Left ventricle myocardium inferior (tissue), 1 donor: Measurements from ENCODE around the gene STARD7. TPM values are rescaled to one million over a fixed set of nuclear protein-coding genes. Genes with fewer than 3 reads are reported as not detected.

ENCODE experiments used
- DNase-seq: peaks from one replicate; pipeline ENCODE4 v3.0.0-alpha.2; 2020
- H3K27ac ChIP-seq: fragments of 200-600 bp; replicated peaks from 2 replicates; pipeline ENCODE4 v1.8.0; 2021
- H3K27me3 ChIP-seq: fragments of 200-600 bp; 2 replicates; pipeline ENCODE4 v1.8.0; 2021; ENCODE audit warnings: low read depth
- H3K36me3 ChIP-seq: fragments of 200-600 bp; 2 replicates; pipeline ENCODE4 v1.8.0; 2021
- H3K4me1 ChIP-seq: fragments of 200-600 bp; 2 replicates; pipeline ENCODE4 v1.8.0; 2021
- H3K4me3 ChIP-seq: fragments of 200-600 bp; 2 replicates; pipeline ENCODE4 v1.8.0; 2021; ENCODE audit warnings: mild to moderate bottlenecking, moderate library complexity
- H3K9me3 ChIP-seq: fragments of 200-600 bp; replicated peaks from 2 replicates; pipeline ENCODE4 v1.8.0; 2021
- CTCF ChIP-seq: fragments of 200-600 bp; IDR thresholded peaks from 2 replicates; pipeline ENCODE4 v1.8.0; 2021; ENCODE audit warnings: antibody characterized with exemption, mild to moderate bottlenecking, borderline replicate concordance
- intact Hi-C: fragments of 100-400 bp; cut with micrococcal nuclease; formaldehyde crosslinking; loops from one replicate; pipeline ENCODE4 v1.11.0; 2022
- total RNA-seq: library from RNA; stranded (reverse); fragmentation: NEBNext Ultra II Directional; extraction: Animal tissue kit (Norgen Biotek cat#: 25700); gene quantifications from one replicate; pipeline ENCODE4 v1.2.1, GENCODE V29; 2021
- donor health status: DM: no; HTN: yes; CAD: no; lungs with severe emphysema.

Gene STARD7
- total RNA-seq, 1 donor from 2014 or later = 174 TPM

GRCh38 chr2:96136129-96136720 is 72.4 kb downstream of the STARD7 start:
- intact Hi-C loops = no loop called here
- no peak overlapping the region for H3K27ac ChIP-seq
- H3K36me3 ChIP-seq = no peaks in the 10 kb centered on the region
- H3K9me3 ChIP-seq = no peaks in the 10 kb centered on the region
- H3K4me1 ChIP-seq = no peaks in the 10 kb centered on the region
- peaks cover 40% of the 10 kb centered on the region for H3K27me3 ChIP-seq
- no peak overlapping the region for H3K4me3 ChIP-seq
- no peak for TF ChIP-seq CTCF
- no peak for DNase-seq

GRCh38 chr2:96135621-96136020 is 73.0 kb downstream of the STARD7 start:
- Histone ChIP-seq H3K9me3 (no peaks in the 10 kb centered on the region), H3K27me3 (peaks cover 40% of the 10 kb centered on the region), H3K36me3 (no peaks in the 10 kb centered on the region), H3K4me3 (no peak overlapping the region), H3K4me1 (no peaks in the 10 kb centered on the region), H3K27ac (no peak overlapping the region)
- intact Hi-C loops = no loop called here
- TF ChIP-seq CTCF = no peak
- no peak for DNase-seq

GRCh38 chr2:96135171-96135570 is 73.5 kb downstream of the STARD7 start:
- H3K4me1 ChIP-seq = no peaks in the 10 kb centered on the region
- no peak for DNase-seq
- intact Hi-C loops = no loop called here
- H3K27me3 ChIP-seq = peaks cover 40% of the 10 kb centered on the region
- no peak overlapping the region for H3K4me3 ChIP-seq
- H3K27ac ChIP-seq = no peak overlapping the region
- H3K36me3 ChIP-seq = no peaks in the 10 kb centered on the region
- no peak for TF ChIP-seq CTCF
- H3K9me3 ChIP-seq = no peaks in the 10 kb centered on the region

Other genes starting within 250 kb of the STARD7 start
- 6.8 TPM for gene ANKRD36C, start 217.0 kb downstream of the STARD7 start, total RNA-seq
- gene GPAT2, start 173.9 kb downstream of the STARD7 start, total RNA-seq = 5.3 TPM
- 2.9 TPM for gene ADRA2B, start 92.3 kb downstream of the STARD7 start, total RNA-seq
- gene ASTL, start 70.3 kb downstream of the STARD7 start, total RNA-seq = not detected
- 0.82 TPM for gene DUSP2, start 63.4 kb downstream of the STARD7 start, total RNA-seq
- gene TMEM127, start 57.2 kb upstream of the STARD7 start, total RNA-seq = 85.7 TPM
- gene CIAO1, start 57.4 kb upstream of the STARD7 start, total RNA-seq = 68.6 TPM
- 54.8 TPM for gene SNRNP200, start 96.7 kb upstream of the STARD7 start, total RNA-seq
- gene ITPRIPL1, start 116.5 kb upstream of the STARD7 start, total RNA-seq = 0.47 TPM
- 0.69 TPM for gene NCAPH, start 126.9 kb upstream of the STARD7 start, total RNA-seq